ENCODE results near the gene FIBP. TPM values are rescaled to one million over a fixed set of nuclear protein-coding genes. Genes with fewer than 3 reads are reported as not detected.

Gene FIBP
- total and polyA plus RNA-seq, 2 of the 8 experiments (the other 6 are each of a cell fraction or from before 2014, with no cell fraction given) = 74.3 to 173 TPM

DNA sequence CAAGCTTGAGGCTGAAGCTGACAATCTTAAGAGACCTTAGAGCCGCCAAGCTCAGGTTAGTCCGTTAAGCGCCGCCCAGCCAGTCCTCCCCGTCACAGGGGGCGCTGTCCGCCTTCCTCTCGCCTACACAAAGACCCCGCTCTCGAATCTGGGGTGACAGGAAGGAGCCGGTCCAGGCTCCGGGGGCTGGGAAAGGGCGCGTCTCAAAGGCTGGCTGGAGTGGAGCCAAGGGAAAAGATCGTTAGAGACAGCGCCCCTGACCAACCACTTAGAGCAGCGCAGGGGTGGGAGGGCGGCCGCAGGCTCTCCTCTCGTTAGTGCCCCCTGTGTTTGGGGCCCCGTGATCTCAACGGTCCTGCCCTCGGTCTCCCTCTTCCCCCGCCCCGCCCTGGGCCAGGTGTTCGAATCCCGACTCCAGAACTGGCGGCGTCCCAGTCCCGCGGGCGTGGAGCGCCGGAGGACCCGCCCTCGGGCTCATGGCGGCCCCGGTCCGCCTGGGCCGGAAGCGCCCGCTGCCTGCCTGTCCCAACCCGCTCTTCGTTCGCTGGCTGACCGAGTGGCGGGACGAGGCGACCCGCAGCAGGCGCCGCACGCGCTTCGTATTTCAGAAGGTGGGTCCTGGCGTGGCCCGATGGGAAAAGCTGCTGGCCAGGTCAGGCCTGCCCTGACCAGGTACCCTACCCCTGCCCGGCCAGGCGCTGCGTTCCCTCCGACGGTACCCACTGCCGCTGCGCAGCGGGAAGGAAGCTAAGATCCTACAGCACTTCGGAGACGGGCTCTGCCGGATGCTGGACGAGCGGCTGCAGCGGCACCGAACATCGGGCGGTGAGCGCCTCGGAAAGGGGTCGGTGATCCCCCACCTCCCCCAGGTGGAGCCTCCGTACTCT, 27.8 kb downstream of the FIBP start, which contains the start of gene MUS81 (continued):
- TF ChIP-seq, protein P1, sequence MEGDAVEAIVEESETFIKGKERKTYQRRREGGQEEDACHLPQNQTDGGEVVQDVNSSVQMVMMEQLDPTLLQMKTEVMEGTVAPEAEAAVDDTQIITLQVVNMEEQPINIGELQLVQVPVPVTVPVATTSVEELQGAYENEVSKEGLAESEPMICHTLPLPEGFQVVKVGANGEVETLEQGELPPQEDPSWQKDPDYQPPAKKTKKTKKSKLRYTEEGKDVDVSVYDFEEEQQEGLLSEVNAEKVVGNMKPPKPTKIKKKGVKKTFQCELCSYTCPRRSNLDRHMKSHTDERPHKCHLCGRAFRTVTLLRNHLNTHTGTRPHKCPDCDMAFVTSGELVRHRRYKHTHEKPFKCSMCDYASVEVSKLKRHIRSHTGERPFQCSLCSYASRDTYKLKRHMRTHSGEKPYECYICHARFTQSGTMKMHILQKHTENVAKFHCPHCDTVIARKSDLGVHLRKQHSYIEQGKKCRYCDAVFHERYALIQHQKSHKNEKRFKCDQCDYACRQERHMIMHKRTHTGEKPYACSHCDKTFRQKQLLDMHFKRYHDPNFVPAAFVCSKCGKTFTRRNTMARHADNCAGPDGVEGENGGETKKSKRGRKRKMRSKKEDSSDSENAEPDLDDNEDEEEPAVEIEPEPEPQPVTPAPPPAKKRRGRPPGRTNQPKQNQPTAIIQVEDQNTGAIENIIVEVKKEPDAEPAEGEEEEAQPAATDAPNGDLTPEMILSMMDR (IDR thresholded peaks at IDR 0.05; ENCODE audit: control extremely low read depth in 1 of 3, insufficient read depth in 1 of 3, low read depth in 1 of 3, low read length in 3 of 3) = peak in 2 of 3 experiments; percentile 85 to 88; a peak in 3 of 4 replicates
- TF ChIP-seq CBX8 (IDR thresholded peaks at IDR 0.05; ENCODE audit: borderline replicate concordance, low read depth, low read length) (no peak), TAF7 (optimal IDR thresholded peaks at IDR 0.05; ENCODE audit: borderline replicate concordance, low read depth, low read length) (peak; percentile 93), POLR2AphosphoS5 (IDR thresholded peaks at IDR 0.05; ENCODE audit: low read depth, low read length) (no peak; the same call in 1 of the 2 replicates), CHD2 (IDR thresholded peaks at IDR 0.05; ENCODE audit: low read length) (0 out of 2 replicates have a peak, but pooled peaks have one; percentile 5), TAF1 (IDR thresholded peaks at IDR 0.05; ENCODE audit: low read depth, low read length) (peak; percentile 84), EP300 (IDR thresholded peaks at IDR 0.05; ENCODE audit: borderline replicate concordance in 1 of 2, low read depth in 2 of 2, low read length in 2 of 2) (peak in 1 of 2 experiments; percentile 61; a peak in 1 of 3 replicates), RFX5 (IDR thresholded peaks at IDR 0.05; ENCODE audit: borderline replicate concordance, low read depth, low read length) (no peak), KDM4A (IDR thresholded peaks at IDR 0.05; ENCODE audit: low read depth, low read length, severe bottlenecking) (peak; percentile 36), SAP30 (IDR thresholded peaks at IDR 0.05; ENCODE audit: insufficient read depth, insufficient replicate concordance, low read length) (no peak), GTF2F1 (IDR thresholded peaks at IDR 0.05; ENCODE audit: borderline replicate concordance, low read depth, low read length) (no peak), SIRT6 (IDR thresholded peaks at IDR 0.05; ENCODE audit: low read length) (no peak), HDAC6 (IDR thresholded peaks at IDR 0.05; ENCODE audit: low read depth, low read length) (no peak), NRF1 (IDR thresholded peaks at IDR 0.05; ENCODE audit: low read depth, low read length) (no peak), RNF2 (IDR thresholded peaks at IDR 0.05; ENCODE audit: borderline replicate concordance, low read depth, low read length, missing control alignments, poor library complexity, severe bottlenecking) (no peak), SP2 (IDR thresholded peaks at IDR 0.05; ENCODE audit: low read length) (peak; percentile 77)
- TF ChIP-seq, protein P2, sequence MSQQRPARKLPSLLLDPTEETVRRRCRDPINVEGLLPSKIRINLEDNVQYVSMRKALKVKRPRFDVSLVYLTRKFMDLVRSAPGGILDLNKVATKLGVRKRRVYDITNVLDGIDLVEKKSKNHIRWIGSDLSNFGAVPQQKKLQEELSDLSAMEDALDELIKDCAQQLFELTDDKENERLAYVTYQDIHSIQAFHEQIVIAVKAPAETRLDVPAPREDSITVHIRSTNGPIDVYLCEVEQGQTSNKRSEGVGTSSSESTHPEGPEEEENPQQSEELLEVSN (IDR thresholded peaks at IDR 0.05) = no peak
- TF ChIP-seq, protein P3, sequence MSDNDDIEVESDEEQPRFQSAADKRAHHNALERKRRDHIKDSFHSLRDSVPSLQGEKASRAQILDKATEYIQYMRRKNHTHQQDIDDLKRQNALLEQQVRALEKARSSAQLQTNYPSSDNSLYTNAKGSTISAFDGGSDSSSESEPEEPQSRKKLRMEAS (IDR thresholded peaks at IDR 0.05) = peak; percentile 33
